WI38 (cell line): Measurements from ENCODE around the gene TTLL5.

ENCODE experiments used
- H3K4me3 ChIP-seq: 2 replicates; pipeline ENCODE4 v1.5.1; 2011; ENCODE audit warnings: low read depth, mild to moderate bottlenecking, control low read depth, low read length
- TF ChIP-seq, protein P1 (sequence below): IDR thresholded peaks from 2 replicates; pipeline ENCODE4 v1.5.1; 2012; ENCODE audit warnings: low read depth, mild to moderate bottlenecking, control low read depth, low read length

TTLL5 gene

GRCh38 chr14:75640876-75641275 lies 20.2 kb upstream of the TTLL5 start:
- TF ChIP-seq, protein P1, sequence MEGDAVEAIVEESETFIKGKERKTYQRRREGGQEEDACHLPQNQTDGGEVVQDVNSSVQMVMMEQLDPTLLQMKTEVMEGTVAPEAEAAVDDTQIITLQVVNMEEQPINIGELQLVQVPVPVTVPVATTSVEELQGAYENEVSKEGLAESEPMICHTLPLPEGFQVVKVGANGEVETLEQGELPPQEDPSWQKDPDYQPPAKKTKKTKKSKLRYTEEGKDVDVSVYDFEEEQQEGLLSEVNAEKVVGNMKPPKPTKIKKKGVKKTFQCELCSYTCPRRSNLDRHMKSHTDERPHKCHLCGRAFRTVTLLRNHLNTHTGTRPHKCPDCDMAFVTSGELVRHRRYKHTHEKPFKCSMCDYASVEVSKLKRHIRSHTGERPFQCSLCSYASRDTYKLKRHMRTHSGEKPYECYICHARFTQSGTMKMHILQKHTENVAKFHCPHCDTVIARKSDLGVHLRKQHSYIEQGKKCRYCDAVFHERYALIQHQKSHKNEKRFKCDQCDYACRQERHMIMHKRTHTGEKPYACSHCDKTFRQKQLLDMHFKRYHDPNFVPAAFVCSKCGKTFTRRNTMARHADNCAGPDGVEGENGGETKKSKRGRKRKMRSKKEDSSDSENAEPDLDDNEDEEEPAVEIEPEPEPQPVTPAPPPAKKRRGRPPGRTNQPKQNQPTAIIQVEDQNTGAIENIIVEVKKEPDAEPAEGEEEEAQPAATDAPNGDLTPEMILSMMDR: no peak
- no peak overlapping the region for H3K4me3 ChIP-seq

DNA sequence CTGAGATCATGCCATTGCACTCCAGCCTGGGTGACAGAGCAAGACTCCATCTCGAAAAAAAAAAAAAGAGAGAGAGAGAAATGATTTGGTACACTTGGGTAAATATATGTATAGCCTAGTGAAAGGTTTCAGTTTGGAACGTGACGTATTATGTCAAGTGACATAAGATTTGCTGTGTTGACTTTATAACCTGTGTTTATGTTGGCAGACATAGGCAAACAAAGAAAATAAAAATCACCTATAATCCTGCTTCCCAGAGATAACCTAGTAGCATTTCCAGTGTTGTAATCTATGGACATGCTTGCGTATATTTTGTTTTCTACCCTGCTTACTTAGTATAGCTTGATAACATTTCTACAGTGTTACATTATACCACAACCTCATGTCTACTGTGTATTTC lies 17.1 kb upstream of the TTLL5 start:
- TF ChIP-seq, protein P1: no peak
- H3K4me3 ChIP-seq: no peak overlapping the region

- TF ChIP-seq, protein P1: no peak
- no peak overlapping the region for H3K4me3 ChIP-seq
Measured at GRCh38 chr14:75645056-75645455, 16.0 kb upstream of the TTLL5 start.

- TF ChIP-seq, protein P1: no peak
- H3K4me3 ChIP-seq: no peak overlapping the region
Measured at GRCh38 chr14:75646762-75647161, 14.3 kb upstream of the TTLL5 start.

DNA sequence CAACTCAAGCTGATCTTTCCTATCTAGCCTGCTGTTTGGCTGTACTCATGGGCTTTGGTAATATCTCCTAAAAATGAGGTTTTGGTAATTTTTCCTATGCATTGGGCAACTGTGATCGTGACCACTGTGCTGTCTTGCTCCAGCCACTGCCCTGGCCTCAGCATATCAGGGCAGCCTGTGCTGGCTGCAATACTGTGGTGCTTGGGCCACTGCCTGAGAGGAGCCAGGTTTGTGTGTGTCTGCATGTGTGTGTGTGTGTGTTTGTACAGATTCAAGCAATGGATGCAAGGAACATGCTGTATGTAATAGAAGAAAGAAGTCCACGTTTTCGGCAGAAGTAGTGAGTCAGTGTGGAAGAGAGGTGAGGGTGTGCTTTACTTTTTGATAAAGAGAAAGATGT lies 13.4 kb upstream of the TTLL5 start:
- no peak overlapping the region for H3K4me3 ChIP-seq
- TF ChIP-seq, protein P1: no peak

DNA sequence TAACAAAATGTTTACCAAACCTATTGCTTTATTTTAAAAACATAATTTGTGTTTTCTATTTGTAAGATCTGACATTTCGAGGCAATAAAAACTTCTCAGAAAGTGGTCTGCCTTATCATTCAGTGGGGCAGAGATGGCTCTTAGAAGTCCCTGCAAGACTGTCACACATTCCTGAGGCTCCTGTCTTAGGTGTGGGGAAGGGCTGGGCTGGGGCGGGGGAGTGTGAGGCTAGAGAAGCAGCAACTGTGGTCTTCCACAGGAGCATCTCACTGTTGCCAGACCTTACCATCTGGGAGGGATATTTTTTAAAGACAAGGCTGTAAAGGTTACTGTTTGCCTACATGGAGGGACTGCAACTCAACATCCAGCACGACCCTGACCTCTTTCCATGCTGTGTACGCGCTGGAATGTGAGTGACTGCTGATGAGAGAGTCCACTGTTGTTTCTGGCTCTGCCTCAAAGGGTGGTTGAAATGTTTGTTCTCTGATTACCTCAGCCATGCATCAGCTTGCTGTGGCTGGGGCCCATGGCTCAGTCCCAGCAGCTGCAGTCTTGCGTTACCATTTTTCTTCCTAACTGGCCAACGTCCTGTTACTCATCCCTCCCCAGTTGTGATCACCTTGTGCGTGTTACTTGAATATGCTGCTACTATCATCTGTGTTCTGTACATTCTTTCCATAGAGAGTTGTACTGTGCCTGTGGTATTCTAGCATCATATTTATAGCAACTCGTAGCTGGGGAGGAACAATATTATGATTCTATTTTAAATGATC lies 12.8 kb upstream of the TTLL5 start:
- TF ChIP-seq, protein P1: no peak
- H3K4me3 ChIP-seq: no peak overlapping the region

GRCh38 chr14:75649337-75649736 lies 11.7 kb upstream of the TTLL5 start:
- TF ChIP-seq, protein P1: no peak
- no peak overlapping the region for H3K4me3 ChIP-seq
